Measurements from ENCODE around the gene ESRRB.

DNA sequence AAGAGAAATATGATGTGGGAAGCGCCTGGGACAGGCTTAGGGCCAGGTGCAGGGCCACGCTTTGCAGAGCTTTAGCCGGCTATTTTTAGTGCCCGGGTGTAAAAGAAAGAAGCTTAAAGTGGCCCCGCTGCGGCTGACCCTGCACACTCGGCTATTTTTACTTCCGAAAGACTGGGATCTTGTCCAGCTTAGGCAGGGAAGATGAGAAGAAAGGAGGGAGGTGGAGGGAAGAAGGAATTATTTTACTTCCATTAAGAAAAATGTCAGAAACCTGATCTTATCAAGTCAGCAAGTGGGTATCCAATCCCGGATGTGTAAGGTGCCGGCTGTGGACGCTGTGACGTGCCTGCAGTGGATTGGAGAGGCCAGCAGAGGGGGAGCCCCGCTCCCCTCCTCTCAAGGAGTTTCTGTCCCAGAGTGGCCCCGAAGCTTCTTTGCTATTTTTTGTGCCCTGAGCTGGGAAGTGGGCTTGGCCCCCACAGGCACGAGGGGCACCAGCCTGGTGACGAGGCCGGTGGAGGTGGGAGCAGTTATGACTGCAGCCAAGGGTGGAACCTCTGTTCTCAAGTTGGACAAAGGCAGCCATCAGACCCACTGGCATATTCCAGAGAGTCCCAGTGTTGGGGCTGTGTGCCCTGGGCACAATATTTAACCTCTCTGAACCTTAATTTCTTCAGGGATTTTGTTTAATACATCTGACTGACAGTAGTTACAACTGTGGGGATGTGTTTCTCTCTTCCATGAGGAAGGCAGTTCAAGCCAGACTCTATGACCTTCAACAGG, 97.7 kb downstream of the ESRRB start:
- TF ChIP-seq, protein P1, sequence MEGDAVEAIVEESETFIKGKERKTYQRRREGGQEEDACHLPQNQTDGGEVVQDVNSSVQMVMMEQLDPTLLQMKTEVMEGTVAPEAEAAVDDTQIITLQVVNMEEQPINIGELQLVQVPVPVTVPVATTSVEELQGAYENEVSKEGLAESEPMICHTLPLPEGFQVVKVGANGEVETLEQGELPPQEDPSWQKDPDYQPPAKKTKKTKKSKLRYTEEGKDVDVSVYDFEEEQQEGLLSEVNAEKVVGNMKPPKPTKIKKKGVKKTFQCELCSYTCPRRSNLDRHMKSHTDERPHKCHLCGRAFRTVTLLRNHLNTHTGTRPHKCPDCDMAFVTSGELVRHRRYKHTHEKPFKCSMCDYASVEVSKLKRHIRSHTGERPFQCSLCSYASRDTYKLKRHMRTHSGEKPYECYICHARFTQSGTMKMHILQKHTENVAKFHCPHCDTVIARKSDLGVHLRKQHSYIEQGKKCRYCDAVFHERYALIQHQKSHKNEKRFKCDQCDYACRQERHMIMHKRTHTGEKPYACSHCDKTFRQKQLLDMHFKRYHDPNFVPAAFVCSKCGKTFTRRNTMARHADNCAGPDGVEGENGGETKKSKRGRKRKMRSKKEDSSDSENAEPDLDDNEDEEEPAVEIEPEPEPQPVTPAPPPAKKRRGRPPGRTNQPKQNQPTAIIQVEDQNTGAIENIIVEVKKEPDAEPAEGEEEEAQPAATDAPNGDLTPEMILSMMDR (IDR thresholded peaks at IDR 0.05), result no peak
- TF ChIP-seq POLR2A (IDR thresholded peaks at IDR 0.05) (no peak), EP300 (IDR thresholded peaks at IDR 0.05) (no peak)

Data from ovary (tissue), 3 donors.